ENCODE results near the gene CELA1.

- no peak for TF ChIP-seq POLR2A (IDR thresholded peaks at IDR 0.05)
- TF ChIP-seq CTCF (IDR thresholded peaks at IDR 0.05) = no peak
These were observed 3.3 kb downstream of the CELA1 start for GRCh38 chr12:51343201-51343600.
